Sciatic nerve (tissue), 2 donors: ENCODE data around the gene CENPA. TPM values are rescaled to one million over a fixed set of nuclear protein-coding genes. Genes with fewer than 3 reads are reported as not detected.
A peak's percentile ranks its signal among the peaks of the same experiment; 100 is the strongest.
"Not testable (repeated sequence)": the region's sequence is repeated elsewhere in the genome, so short reads cannot be mapped to it uniquely, and the experiment has no call there.

Source experiments
- ATAC-seq: fragments of 200-7000 bp; cut with Tn5 transposase; one replicate; pipeline ENCODE4 v1.9.1; 2020; ENCODE audit warnings: mild to moderate bottlenecking, moderate library complexity
- DNase-seq: peaks from one replicate; pipeline ENCODE4 v3.0.0-alpha.2; 2020; ENCODE audit warnings: low spot score
- intact Hi-C: fragments of 100-400 bp; cut with DNase I; formaldehyde crosslinking; loops from one replicate; pipeline ENCODE4 v1.14.2; 2022
- total RNA-seq: library from RNA; stranded (reverse); fragmentation: NEBNext Ultra II Directional; extraction: Animal tissue kit (Norgen Biotek cat#: 25700); gene quantifications from one replicate; pipeline ENCODE4 v1.2.1, GENCODE V29; 2021
- donor health status: DM: no; HTN: no; CAD: no.
- donor health status: DM: no; HTN: no; CAD: no.

CENPA gene
- total RNA-seq, 1 donor from 2014 or later = 0.31 TPM

DNA sequence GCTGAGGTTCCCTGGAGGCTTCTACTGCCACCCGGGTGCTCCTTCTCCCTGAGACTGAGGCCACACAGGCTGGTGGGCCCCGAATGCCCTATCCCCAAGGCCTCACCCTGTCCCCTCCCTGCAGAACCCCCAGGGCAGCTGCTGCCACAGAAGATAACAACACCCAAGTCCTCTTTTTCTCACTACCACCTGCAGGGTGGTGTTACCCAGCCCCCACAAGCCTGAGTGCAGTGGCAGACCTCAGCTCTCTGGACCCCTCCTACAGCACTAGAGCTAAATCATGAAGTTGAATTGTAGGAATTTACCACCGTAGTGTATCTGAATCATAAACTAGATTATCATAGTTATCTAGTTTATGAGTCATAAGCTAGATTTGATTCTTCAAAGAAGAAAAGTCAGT is 7.3 kb upstream of the CENPA start:
- ATAC-seq = no peak
- intact Hi-C loops = no loop called here
- DNase-seq = no peak

DNA sequence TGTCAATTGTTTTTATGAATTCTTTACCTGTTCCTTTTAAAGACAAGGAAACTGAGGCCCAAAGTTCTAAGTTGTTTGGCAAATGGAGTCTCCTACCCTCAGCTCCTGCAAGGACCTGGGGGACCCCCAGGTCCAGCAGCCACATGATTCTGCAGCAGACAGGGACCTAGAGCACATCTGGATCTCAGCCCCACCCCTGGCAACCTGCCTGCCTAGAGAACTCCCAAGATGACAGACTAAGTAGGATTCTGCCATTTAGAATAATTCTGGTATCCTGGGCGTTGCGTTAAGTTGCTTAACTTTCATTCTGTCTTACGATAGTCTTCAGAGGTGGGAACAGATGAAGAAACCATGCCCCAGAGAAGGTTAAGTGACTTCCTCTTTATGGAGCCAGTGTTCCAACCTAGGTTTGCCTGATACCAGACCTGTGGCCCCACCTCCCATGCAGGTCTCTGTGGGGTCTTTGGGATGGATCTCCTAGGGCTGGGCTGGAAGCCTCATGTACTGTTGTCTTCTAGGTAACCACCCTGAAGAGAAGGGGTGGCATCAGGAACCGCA is 5.6 kb upstream of the CENPA start:
- intact Hi-C loops = no loop called here
- DNase-seq (no peak), ATAC-seq (no peak)

GRCh38 chr2:26782876-26783704 is 2.8 kb upstream of the CENPA start:
- DNase-seq (no peak), ATAC-seq (no peak)
- intact Hi-C loops = no loop called here

DNA sequence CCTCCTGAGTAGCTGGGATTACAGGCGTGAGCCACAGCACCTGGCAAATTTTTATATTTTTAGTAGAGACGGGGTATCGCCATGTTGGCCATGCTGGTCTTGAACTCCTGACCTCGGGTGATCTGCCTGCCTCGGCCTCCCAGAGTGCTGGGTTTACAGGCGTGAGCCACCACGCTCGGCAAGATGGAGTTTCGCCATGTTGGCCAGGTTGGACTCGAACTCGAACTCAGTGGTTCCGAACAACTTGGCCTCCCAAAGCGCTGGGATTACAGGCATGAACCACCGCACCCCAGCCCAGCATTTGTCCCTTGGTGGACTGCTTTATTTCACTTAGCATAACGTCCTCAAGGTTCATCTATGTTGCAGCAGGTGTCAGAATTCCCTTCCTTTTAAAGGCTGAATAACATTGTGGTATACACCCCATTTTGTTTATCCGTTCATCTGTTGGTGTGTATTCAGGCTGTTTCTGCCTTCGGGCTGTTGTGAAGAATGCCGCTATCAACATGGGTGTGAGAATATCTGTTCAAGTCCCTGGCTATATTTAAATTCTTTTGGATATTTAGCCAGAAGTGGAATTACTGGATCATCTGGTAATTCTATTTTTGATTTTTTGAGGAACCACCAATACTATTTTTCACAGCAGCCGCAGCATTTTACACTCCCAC is 1.2 kb upstream of the CENPA start:
- ATAC-seq (no peak), DNase-seq (no peak)
- intact Hi-C loops = no loop called here

- ATAC-seq (no peak), DNase-seq (no peak)
- intact Hi-C loops = no loop called here
Observed at GRCh38 chr2:26786207-26787028, 562 bp downstream of the CENPA start.

- DNase-seq (no peak), ATAC-seq (no peak)
- intact Hi-C loops = no loop called here
Observed at GRCh38 chr2:26792720-26793119, 6.9 kb downstream of the CENPA start.

DNA sequence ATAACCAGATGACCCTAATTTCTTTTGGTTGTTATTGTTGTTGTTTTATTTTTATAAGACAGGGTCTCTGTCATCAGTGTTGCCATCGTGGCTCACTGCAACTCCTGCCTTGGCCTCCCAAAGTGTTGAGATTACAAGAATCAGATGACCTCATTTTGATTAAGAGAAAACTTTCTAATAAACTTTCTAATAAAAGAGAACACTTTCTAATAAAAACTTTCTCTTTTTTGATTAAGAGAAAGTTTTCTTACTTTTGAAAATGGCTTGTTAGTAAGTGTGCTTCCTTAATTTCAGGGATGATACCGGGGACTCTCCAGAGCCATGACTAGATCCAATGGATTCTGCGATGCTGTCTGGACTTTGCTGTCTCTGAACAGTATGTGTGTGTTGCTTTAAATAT is 7.7 kb downstream of the CENPA start:
- DNase-seq (no peak), ATAC-seq (no peak)
- intact Hi-C loops = no loop called here

- DNase-seq, intact Hi-C loops, ATAC-seq: not testable (repeated sequence)
Observed at GRCh38 chr2:26795135-26795534, 9.3 kb downstream of the CENPA start.

GRCh38 chr2:26801328-26801727 is 15.5 kb downstream of the CENPA start:
- no peak for DNase-seq
- no peak for ATAC-seq
- intact Hi-C loops = no loop called here

GRCh38 chr2:26801796-26802195 is 15.9 kb downstream of the CENPA start:
- DNase-seq (no peak), ATAC-seq (no peak)
- intact Hi-C loops = no loop called here

DNA sequence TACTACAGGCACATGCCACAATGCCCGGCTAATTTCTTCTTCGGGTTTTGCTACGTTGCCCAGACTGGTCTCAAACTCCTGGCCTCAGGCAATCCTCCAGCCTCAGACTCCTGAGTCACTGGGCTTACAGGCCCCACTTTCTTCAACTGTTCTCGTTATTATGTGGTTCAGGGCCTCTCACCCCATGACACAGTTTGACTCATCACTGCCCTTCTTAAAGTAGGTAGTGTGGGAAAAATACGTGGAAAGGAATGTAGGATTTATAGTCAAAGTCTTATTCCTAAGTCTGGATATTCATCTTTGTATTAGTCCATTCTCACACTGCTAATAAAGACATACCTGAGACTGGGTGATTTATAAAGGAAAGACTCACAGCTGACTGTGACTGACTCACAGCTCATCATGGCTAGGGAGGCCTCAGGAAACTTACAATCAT is 19.4 kb downstream of the CENPA start:
- no peak for ATAC-seq
- intact Hi-C loops = no loop called here
- DNase-seq = no peak

GRCh38 chr2:26807788-26808460 is 22.1 kb downstream of the CENPA start:
- intact Hi-C loops = no loop called here
- ATAC-seq = no peak
- no peak for DNase-seq

DNA sequence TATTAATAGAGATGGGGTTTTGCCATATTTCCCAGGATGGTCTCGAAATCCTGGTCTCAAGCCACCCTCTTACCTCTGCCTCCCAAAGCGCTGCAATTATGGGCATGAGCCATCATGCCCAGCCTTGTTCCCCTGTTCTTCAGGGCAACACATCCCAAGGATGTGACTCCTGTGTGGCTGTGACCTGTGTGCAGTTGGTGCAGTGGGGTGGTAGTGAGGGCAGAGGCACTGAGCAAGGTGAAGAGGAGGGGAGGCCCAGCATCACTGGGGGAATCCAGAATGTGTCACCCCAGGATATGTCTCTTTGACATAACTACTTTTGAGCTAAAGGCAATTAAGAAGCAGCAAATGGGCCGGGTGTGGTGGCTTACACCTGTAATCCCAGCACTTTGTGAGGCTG is 23.4 kb downstream of the CENPA start:
- intact Hi-C loops = no loop called here
- no peak for DNase-seq
- no peak for ATAC-seq

DNA sequence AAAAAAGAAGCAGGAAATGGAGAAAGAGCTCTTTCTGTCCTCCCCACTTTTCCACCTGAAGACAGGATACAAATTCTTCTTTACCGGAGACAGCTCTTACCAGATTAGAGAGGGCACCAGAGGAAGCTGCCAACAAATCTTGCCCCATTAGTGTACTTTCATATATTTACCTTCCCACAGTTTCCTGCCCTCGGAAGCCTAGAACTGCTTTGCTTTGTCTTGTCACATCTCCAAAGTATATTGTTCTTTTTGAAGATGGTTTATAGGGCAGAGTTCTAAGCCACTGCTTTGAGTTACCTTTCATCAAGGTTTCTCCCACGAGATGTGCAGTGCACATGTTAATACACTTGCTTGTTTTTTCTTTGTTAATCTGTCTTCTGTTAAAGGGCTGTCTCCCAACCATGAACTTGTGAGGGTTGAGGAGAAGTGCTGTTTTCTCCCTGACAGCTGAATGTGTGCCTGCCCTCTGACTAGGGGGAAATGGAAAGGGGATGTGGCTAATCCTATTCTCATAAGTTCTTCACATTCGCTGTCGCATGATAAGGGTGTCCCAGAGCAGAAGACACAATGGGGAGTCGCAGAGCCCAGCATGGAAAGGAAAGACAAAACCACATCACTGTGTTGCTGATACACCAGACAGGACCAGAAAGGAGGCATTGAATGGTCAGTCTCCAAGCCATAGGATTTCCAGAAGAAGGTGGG is 24.2 kb downstream of the CENPA start:
- intact Hi-C loops = no loop called here
- ATAC-seq (peak; percentile 73), DNase-seq (no peak)

DNA sequence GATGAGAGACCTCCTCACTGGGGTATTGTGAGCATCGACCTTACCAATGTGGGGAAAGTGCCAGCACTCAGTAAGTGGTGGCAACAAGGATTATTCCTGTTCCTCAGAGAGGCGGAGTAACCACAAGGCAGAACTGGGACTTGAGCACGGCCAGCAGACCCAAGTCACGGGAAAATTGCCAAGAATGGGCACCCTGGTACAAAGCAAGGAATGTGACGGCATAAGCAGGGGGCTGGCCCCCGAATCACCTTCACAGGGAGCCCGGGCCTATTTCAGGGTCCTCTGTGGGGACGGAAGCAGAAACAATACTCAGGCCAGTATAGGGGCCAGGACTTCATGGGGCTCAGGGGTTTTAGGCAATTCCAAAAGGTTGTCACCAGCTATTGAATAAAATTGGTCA is 25.4 kb downstream of the CENPA start:
- DNase-seq = no peak
- ATAC-seq = no peak
- intact Hi-C loops = no loop called here

DNA sequence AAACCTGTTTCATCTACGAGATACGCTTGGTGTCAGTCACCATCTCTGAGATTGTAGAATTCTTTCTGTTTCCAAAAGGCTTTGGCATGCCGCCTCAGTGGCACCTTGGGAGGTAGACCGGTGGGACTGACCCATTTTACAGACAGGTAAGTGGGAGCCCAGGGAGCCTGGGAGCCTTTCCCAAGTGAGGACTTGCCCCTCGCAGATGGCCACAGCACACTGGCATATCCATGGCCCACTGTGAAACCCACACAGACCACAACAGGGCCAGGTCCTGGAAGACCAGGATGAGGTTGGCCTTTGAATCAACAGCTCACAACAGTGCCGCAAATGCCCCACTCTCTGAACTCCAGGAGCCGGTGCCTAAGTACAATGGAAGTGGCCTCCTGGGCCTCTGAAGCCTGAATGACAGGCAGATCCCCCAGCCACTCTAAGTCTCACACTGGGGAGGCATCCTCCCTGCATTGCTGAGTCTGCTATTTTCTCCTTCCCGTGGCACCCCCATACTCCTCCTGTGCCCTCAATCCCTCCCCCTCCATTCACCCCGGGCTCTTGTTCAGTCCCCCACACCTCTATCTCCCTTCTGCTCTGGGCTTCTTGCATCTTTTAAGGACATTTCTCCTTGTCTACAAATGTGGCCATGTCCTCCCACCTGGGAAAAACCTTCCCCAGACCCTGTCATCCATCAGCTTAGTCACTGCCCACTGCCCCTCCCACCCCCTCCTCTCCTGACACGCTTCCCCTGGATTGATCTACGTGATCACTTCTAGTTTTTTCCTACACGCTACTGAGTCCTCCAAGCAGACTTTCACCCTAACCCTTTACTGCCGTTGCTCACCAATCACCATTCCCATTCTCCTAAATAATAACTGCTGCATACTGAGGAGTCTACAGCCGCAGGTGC is 26.2 kb downstream of the CENPA start:
- intact Hi-C loops = no loop called here
- ATAC-seq (no peak), DNase-seq (no peak)

GRCh38 chr2:26812731-26813130 is 26.9 kb downstream of the CENPA start:
- DNase-seq (no peak), ATAC-seq (no peak)
- intact Hi-C loops = no loop called here
